ENCODE data around the gene TMEM255B. TPM values are rescaled to one million over a fixed set of nuclear protein-coding genes. Genes with fewer than 3 reads are reported as not detected.

The TMEM255B gene
- total RNA-seq (2022): not detected in 2 replicates
- percentile 2 among the genes with signal in this experiment for Bru-seq, nascent RNA
- percentile 3 among the genes with signal in this experiment for BruChase-seq, experiment 1, labeled RNA remaining after a 6-hour chase
- percentile 2 among the genes with signal in this experiment for BruChase-seq, experiment 2, labeled RNA remaining after a 2-hour chase
- long read RNA-seq: 0 reads

DNA sequence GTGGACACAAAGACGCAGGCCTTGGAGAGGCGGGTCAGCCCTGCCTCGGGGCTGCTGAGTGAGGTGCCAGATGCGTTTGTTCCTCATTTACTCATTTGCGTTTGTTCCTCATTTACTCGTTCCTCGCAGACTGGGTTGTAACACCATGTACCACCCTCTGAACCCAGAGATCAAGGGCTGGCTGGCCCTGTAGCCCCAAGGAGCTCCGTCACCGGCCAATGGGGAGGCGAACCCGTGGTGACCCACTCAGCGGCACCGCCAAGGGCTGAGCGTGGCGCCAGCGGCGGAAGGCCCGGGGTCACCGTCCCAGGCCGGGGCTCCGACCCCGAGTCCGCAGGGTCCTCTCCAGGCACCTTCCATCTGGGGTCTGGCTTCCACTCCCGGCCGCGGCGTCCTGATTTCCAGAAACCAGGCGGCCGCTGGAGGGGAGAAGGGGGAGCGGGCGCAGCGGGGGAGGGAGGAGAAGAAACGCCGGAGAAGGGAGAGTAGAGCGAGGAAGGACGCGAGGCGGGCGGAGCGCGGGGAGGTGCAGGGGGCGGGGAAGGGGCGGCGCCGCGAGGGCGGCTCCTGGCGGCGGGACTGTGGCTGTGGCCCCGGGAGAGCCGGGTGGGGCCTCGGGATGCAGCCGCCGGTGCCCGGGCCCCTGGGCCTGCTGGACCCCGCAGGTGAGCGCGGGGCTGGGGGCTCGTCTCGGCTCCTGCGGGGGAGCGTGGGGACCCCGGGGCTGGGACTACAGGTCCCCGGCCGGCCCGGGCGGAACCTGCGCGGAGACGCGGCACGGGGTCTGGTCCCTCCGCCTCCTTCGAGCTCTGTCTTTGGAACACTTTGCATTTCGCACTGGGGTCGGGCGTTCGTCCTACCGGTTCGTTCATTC, at the start of gene TMEM255B:
TSS of gene TMEM255B (plus strand) at position 576 of the 874 bp plus-strand sequence. CDS start at position 620, 44 bp downstream.
- Mint-ChIP-seq H3K27ac (ENCODE audit: unreplicated experiment) (peak within 1 kb of the TSS; percentile 33), H3K9me3 (ENCODE audit: low read depth, unreplicated experiment) (no peaks in the 10 kb centered on the region), H3K4me1 (ENCODE audit: low read depth, unreplicated experiment) (peaks cover 8% of the 10 kb centered on the region), H3K36me3 (ENCODE audit: insufficient read depth, unreplicated experiment) (no peaks in the 10 kb centered on the region), H3K4me3 (ENCODE audit: low read depth, unreplicated experiment) (peak within 1 kb of the TSS; percentile 76), H3K27me3 (ENCODE audit: unreplicated experiment) (peaks cover 37% of the 10 kb centered on the region)
- intact Hi-C loops (cut with micrococcal nuclease; ENCODE audit: unreplicated experiment): no loop called here
- CTCF ChIA-PET: no interaction called here
- TF ChIP-seq, protein P1, sequence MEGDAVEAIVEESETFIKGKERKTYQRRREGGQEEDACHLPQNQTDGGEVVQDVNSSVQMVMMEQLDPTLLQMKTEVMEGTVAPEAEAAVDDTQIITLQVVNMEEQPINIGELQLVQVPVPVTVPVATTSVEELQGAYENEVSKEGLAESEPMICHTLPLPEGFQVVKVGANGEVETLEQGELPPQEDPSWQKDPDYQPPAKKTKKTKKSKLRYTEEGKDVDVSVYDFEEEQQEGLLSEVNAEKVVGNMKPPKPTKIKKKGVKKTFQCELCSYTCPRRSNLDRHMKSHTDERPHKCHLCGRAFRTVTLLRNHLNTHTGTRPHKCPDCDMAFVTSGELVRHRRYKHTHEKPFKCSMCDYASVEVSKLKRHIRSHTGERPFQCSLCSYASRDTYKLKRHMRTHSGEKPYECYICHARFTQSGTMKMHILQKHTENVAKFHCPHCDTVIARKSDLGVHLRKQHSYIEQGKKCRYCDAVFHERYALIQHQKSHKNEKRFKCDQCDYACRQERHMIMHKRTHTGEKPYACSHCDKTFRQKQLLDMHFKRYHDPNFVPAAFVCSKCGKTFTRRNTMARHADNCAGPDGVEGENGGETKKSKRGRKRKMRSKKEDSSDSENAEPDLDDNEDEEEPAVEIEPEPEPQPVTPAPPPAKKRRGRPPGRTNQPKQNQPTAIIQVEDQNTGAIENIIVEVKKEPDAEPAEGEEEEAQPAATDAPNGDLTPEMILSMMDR (IDR thresholded peaks at IDR 0.05; ENCODE audit: unreplicated experiment): peak; percentile 22
- DNase-seq: peak; percentile 39
- no TSS peak for BruUV-seq (replicated peaks)

DNA sequence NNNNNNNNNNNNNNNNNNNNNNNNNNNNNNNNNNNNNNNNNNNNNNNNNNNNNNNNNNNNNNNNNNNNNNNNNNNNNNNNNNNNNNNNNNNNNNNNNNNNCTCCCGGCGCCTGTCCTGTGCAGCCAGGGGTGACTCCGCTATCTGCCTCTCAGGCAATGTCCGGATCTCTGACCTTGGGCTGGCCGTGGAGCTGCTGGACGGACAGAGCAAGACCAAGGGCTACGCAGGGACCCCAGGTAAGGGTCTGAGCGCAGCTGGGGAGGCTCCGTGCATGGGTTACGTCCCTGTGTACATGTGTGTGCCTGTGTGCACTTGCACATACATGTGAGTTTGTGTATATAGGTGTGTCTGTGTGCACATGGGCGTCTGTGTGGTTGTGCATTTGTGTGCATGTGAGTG, 36.1 kb upstream of the TMEM255B start:
- no TSS peak for BruUV-seq (replicated peaks)
- Mint-ChIP-seq H3K27me3 (ENCODE audit: unreplicated experiment) (no peaks in the 10 kb centered on the region), H3K4me3 (ENCODE audit: low read depth, unreplicated experiment) (no peak overlapping the region), H3K36me3 (ENCODE audit: insufficient read depth, unreplicated experiment) (no peaks in the 10 kb centered on the region), H3K4me1 (ENCODE audit: low read depth, unreplicated experiment) (no peaks in the 10 kb centered on the region), H3K9me3 (ENCODE audit: low read depth, unreplicated experiment) (no peaks in the 10 kb centered on the region), H3K27ac (ENCODE audit: unreplicated experiment) (no peak overlapping the region)
- CTCF ChIA-PET: no interaction called here
- intact Hi-C loops (cut with micrococcal nuclease; ENCODE audit: unreplicated experiment): no loop called here
- no peak for DNase-seq
- TF ChIP-seq, protein P1 (IDR thresholded peaks at IDR 0.05; ENCODE audit: unreplicated experiment): no peak

DNA sequence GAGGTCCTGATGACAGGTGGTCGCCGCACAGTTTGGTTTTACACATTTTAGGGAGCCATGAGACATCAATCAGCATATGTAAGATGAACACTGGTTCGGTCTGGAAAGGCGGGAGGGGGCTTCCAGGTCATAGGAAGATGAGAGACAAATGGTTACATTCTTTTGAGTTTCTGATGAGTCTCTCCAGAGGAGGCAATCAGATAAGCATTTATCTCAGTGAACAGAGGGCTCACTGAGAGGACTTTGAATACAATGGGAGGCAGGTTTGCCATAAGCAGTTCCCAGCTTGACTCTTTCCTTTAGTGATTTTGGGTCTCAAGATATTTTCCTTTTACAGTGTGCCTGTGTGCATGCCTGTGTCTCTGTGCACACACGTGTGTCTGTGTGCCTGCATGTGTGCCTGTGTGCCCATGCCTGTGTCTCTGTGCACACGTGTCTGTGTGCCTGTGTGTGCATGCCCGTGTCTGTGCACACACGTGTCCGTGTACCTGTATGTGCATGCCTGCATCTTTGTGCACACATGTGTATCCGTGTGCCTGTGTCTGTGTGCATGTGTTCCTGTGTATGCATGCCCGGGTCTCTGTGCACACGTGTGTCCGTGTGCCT, 35.5 kb upstream of the TMEM255B start:
- CTCF ChIA-PET: no interaction called here
- DNase-seq: no peak
- Mint-ChIP-seq H3K27ac (ENCODE audit: unreplicated experiment) (no peak overlapping the region), H3K4me1 (ENCODE audit: low read depth, unreplicated experiment) (no peaks in the 10 kb centered on the region), H3K4me3 (ENCODE audit: low read depth, unreplicated experiment) (no peak overlapping the region), H3K9me3 (ENCODE audit: low read depth, unreplicated experiment) (no peaks in the 10 kb centered on the region), H3K27me3 (ENCODE audit: unreplicated experiment) (no peaks in the 10 kb centered on the region), H3K36me3 (ENCODE audit: insufficient read depth, unreplicated experiment) (no peaks in the 10 kb centered on the region)
- intact Hi-C loops (cut with micrococcal nuclease; ENCODE audit: unreplicated experiment): no loop called here
- BruUV-seq (replicated peaks): no TSS peak
- TF ChIP-seq, protein P1 (IDR thresholded peaks at IDR 0.05; ENCODE audit: unreplicated experiment): no peak

DNA sequence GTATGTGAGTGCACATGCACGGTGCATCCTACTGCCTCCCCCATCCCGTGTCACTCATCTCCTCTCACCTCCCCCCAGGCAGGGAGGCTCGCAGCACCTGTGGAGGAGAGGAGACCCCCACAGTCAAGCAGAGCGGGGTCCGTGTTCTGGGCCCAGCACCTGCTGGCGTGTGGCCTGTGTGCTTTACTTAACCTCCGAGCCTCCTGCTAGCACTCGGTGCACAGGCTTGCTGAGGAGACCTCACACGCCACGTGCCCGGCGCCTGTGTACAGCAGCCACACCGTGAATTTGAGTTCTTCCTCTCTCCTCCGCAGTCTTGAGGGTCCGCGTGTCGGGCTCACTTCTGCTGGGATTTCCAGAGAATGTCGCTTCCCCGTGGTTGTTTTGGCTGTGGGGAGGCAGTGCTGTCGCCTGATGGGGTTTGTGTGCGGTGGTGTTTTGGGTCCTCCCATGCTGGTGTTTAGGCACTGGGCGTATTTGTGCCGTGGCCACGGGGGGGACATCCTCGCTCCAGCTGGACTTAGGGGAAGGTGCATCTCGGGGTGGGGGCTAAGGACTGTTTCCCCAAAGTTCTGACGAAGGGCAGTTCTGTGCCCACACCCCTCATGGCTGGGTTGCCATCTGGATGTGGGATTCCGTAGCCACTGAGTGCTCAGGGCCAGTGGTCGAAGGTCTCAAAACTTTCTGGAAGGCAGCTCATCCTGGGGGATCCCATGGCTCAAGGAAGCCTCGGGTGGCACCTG, 34.8 kb upstream of the TMEM255B start:
- Mint-ChIP-seq H3K4me1 (ENCODE audit: low read depth, unreplicated experiment) (no peaks in the 10 kb centered on the region), H3K4me3 (ENCODE audit: low read depth, unreplicated experiment) (peak overlapping the region; percentile 28), H3K27ac (ENCODE audit: unreplicated experiment) (no peak overlapping the region), H3K9me3 (ENCODE audit: low read depth, unreplicated experiment) (no peaks in the 10 kb centered on the region), H3K36me3 (ENCODE audit: insufficient read depth, unreplicated experiment) (no peaks in the 10 kb centered on the region), H3K27me3 (ENCODE audit: unreplicated experiment) (no peaks in the 10 kb centered on the region)
- CTCF ChIA-PET: no interaction called here
- intact Hi-C loops (cut with micrococcal nuclease; ENCODE audit: unreplicated experiment): no loop called here
- DNase-seq: no peak
- TF ChIP-seq, protein P1 (IDR thresholded peaks at IDR 0.05; ENCODE audit: unreplicated experiment): no peak
- no TSS peak for BruUV-seq (replicated peaks)
